NCI-H748 treated with DMSO at 0.1 percent for 48 hours (cell line): Measurements from ENCODE around the gene LDLRAD4.
A peak's percentile ranks its signal among the peaks of the same experiment; 100 is the strongest.

Source experiments
- DNase-seq: peaks from one replicate; lab custom pipeline; 2025; lab: John Stamatoyannopoulos, UW

LDLRAD4 gene

DNA sequence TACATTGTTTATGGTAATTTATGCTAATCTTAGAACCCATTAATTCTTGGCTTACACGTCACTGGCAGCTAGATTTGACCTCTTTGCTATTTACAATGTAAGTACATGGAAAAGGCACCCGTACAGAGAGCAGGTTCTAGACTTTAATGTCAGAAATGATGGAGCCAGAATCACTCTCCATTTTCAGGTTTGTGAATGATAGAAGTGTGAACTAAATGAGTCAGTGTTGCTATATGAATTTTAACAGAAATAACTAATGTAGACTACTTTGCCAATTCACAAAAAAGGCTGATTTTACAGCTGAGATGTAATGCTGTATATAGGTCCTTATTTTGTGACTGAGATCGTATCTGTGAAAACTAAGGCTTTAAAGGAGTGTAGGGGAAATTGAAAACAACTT lies 214.6 kb downstream of the LDLRAD4 start:
- no peak for DNase-seq

DNA sequence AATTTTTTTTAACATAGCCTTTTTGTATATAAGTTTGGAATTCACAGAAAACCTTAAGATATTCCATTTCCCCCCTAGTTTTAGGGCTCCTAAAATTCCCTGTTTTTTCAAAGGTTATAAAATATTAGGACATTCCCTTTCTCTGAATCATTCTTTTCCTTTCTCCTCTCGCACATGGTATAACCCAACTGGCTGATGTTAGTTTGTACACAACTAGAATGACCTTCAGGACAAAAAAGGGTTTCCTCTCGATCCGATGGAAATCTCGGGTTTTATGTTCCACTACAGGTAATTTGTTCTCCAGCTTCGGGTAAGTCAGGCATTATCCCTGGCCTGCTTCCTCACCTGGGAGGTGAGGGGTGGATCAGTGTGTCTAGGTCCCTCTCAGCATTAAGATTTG lies 215.1 kb downstream of the LDLRAD4 start:
- DNase-seq, result no peak

DNA sequence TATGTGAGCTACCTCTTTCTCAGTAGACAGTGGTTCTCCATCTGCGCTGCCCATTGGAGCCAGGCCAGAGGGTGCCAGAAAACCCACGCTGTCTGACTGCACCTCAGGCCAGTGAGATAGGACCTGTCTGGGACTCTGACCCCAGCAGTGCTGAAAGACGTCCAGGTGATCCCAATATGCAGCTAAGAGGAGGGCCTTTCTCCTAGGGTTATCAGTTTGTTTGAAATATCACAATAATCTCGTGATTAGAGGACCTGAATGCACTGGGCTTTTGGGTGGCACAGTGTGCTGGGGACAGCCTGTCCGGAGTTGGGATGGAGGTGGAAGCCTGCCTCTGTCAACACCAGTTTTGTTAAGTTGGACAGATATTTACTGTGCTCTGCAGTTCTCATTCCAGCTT lies 216.3 kb downstream of the LDLRAD4 start:
- no peak for DNase-seq

DNA sequence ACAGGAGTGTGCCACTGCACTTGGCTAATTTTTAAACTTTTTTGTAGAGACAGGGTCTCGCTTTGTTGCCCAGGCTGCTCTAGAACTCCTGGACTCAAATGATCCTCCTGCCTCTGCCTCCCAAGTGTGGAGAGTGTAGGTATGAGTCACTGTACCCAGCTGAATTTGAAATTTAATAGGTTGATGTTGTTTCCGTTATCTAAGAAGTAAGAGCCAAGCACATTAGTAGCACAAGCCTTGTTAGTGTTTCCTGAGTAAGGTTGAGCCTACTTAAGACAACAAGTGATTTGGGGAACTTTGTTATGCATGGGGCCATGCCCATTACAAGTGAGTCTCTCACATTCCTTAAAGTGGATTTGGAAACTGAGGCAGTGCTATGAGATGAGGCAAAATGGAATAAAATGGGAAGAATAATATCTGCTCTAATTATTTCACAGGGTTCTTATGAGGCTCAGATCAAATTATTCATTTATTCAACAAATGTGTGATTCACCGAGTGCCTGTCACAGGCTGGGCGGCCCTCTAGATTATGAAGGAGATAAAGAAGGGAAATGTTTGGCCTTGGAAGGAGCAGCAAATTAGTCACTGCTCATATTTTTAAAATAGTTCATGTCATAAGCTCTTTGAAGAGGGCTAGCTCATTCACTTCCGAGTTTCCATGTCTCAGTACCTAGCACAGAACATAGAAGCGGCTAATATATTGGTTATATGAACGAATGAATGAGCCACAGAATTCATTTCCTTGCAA lies 217.2 kb downstream of the LDLRAD4 start:
- DNase-seq, result no peak

DNA sequence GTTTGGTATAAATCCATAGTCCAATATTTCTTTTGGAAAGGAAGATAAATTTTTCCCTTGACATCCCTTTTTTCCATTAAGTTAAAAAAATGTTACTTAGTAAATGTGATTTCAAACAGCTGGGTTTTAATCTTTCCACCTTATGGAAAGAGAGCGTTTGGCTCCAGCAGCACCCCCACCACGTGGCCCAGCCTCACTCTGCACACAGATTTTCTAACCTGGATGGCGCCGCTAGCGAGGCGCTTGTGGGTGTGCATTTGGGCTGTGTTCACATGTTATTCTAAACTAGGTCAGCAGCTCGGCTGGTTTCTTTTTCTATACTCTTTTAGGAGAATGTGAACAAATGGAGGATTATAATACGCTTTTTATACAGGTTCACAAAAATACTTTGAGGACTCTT lies 218.0 kb downstream of the LDLRAD4 start:
- no peak for DNase-seq

DNA sequence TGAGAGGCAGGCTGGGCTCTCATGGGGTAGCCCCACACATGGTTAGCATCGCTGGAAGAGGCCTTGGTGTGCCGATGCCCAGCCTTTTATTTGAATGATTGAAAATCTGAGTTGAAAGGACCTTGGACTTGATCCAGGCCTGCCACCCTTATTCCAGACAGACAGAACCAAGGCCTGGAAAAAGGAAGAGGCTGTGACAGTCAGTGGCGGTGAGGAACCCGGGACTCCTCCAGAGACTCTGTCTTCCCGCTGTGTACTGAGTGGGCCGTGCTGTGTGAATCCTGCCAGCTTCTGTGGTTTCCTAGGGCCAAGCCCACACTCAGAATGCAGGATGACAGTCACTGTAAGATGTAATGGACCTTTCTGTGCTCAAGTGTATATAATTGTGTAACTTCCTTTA lies 218.5 kb downstream of the LDLRAD4 start:
- DNase-seq, result no peak

DNA sequence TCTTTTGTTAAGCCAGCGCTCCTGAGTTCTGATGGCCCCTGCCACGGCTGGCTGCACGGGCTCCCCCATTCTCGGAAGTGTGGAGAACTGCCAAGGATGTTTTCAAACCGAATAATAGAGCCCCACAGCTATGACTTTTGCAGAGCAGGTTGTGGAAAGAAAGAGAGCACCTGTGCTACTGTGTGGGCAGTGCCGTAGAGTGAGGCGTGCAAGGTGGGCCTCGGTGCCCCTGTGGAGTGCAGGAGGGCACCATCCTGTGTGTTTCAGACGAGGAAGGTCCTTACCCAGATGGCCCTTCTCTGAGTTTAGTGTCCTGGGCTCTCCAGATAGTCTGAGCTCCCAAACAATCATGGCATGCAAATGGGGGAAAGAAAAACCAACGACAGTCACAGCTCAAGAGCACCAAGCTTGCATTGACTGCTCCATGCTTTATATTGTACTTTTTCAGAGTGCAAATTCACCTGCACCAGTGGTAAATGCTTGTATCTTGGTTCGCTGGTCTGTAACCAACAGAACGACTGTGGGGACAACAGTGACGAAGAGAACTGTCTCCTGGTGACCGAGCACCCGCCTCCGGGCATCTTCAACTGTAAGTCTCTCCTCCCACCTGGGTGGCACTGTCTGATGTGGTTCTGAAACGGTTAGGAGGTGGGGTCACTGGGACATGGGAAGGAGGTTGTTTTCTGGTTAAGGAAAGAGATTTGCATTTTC lies 219.4 kb downstream of the LDLRAD4 start:
- DNase-seq, result no peak

DNA sequence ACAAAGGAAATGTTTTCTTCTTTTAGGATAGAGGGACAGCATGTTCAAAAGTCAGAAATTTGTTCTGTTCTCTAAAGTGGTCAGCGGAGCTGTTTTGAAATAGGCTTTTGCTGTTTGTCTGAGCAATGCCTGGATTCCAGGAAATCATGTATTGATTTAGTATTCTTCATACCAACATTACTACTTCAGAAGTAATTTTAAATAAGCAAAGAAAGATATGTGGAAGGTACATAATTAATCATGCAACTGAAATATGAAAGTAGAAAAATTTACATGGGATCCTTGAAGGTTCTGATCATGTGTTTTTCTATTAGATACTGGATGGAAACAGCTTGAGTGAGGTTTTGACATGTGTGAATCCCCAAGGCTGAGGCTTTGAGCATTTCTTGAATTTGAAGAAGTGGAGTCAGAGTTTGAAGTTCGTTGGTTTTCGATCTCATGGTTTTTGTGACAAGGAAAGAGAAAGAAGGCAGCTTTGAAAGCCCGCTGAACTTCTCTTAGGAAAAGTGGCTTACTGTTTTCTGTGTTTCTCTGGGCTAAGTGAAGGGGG lies 220.0 kb downstream of the LDLRAD4 start:
- no peak for DNase-seq

DNA sequence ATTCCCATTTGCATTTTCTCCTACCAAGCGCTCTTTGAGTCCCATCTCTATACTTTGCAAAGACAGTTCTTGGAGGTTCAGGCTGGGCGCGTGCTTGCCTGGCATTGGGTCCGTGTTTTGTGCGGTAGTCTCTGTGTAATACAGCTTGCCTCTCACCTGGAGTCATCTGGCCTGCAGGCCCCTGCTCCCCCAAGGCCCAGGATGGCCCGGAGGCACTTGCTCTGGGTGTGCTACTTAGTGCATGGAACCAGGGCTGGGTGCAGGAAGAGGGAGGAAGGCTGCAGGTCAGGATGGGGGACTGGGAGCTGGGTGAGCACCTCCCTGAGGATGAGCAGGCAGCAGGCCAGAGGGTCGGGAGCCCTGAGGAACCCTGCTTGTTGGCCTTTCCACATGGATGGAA lies 220.9 kb downstream of the LDLRAD4 start:
- DNase-seq, result no peak

DNA sequence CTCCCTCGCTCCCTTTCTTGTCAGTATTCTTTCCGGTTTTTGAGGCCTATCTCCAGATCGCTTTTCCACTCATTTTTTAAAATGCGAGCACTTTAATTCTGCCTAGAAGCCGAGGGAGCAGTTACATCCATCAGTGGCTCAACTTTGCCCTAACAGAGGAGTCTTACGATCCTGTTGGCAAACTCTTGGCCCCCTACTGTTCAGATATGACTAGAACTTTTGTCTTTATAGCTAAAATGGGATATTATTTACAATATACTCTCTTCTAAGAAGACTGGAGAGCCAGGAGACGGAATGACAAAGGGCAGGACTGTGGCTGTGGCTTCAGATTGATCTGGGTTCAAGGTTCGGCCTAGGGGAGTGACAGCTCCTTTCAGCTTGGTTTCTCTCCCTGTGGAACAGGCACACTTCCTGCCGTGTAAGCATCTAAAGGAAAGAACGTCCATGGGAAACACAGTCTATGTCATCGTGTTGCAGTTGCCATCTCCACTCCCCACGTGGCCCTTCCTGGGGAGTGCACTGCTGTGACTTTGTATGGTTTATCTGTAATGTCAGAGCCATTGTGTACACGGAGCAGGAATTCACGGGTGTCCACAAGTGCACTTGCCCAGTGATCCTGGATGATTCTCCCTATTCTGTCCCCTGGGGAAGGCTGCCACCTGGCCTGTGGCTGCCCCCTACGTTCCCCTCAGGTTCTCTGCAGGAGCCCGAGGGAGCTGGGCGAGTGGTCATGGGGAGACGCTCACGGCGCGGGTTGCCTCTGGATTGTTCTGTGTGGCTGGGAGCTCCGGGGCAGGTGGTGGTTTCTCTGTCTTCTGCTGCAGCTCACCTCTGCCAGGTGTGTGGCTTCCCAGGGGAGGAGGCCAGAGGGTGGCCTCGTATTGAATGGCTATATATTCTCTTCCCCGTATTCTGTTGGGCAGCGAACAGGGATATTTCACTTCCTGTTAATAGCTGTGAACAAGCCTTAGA lies 222.0 kb downstream of the LDLRAD4 start:
- DNase-seq, result no peak

DNA sequence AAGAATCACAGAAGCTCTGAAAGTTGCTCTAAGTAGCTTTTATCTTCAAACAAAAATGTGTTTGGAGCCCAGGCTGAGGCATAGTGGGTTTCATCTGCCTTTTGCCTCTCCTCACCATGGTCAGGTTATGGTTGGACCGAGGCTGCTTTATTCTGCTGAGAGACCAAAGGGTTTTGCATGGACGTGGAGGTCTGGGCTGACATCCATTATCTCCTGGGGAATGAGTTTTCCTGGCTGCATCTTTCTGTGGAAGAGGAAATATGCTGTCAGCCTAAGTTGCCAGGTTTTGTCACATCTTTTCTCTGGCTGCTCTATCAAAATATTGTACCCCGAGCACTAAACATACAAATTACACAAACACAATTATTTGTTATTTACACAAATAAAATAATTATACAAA lies 223.2 kb downstream of the LDLRAD4 start:
- no peak for DNase-seq

DNA sequence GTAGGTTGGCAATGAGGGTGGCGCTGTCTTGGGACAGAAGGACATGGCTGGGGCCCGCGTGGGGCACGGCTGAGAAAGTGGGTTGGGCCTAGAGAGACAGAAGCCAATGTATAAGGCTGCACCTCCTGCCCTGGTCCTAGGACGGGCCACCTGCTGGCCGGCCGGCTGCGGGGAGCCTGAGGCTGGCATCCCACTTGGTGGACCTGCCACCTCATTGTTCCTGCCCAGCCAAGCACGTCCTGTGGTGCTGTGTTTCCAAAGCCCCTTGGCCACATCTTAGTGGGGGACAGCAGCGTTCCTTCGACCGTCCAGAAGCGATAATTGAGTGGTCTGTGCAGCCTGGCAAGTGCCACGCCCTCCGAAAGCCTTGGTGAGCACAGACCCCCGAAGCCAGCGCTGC lies 223.9 kb downstream of the LDLRAD4 start:
- no peak for DNase-seq

DNA sequence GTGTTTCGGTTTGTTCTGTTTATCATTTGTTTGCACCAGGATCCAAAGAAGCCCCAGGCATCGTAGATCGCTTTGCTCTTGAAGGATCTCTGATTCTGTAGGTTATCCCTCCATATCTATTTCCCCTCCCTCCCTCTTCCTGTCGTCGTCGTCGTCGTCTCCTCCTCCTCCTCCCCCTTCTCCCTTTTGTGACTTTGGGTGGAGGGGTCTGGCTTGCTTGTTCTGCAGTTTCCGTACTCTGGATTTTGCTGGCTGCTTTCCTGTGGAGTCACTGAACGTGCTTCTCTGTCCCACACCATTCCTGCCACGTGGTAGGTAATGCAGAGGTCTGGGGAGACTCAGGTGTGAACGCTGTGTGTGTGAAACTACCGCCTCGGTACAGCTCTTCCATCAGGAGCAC lies 225.0 kb downstream of the LDLRAD4 start:
- DNase-seq, result no peak

DNA sequence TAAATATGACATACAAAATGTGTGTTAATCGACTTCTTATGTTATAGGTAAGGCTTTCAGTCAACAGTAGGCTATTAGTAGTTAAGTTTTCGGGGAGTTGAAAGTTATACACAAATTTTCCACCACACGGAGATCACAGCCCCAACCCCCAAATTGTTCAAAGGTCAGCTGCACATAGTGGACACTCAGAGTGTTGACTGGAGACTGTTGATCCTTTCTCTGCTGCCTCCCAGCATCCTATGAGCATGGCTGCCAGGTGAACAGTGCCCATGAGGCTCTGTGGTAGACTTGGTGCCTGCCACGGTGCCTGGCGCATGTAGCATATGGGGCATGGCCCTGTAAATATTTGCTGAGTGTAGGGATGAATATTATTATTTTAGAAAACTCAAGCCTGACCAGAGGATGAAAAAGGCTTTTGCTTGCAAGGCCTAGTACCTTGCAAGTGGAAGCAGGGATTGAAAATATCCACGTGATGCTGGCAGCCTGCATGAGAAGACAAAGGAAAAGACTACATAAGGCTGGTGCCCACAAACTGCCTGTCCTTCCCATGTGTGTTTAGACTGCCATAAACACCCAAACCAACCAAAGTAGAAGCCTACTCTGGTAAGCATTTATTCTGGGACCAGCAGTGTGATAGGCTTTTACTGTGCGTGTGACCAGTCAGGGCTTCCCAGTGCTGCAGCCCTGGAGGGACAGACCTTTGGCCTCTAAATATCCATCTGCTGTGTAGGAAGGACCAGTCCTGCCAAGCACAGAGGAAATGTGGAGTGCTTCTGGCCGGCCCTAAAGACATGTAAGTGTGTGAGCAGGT lies 226.1 kb downstream of the LDLRAD4 start:
- DNase-seq, result no peak

DNA sequence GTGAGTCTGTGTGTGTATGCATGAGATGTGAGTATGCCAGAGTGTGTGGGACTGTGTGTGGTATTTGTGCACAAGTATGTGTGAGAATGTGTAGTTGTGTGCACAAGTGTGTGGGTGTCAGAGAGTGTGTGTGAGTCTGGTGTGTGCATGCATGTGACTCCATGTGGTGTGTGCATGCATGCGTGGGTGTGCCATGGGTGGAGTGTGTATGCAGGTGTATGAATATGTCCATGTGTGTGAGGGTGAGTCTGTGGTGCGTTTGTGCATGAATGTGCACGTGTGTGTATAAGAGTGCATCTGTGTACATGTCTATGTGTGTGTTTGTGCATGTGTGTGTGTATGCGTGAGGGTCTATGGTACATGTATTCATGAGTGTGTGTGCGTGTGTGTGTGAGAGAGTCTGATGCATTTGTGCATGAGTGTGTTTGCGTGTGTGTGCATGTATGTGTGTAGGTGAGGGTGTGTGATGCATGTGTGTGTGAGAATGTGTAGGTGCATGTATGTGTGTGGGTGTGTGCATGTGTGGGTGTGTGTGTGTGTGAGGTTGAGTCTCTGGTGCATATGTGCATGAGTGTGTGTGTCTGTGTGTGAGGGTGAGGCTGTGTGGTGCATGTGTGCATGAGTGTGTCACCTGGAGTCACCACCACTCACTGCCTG lies 226.8 kb downstream of the LDLRAD4 start:
- DNase-seq, result no peak

DNA sequence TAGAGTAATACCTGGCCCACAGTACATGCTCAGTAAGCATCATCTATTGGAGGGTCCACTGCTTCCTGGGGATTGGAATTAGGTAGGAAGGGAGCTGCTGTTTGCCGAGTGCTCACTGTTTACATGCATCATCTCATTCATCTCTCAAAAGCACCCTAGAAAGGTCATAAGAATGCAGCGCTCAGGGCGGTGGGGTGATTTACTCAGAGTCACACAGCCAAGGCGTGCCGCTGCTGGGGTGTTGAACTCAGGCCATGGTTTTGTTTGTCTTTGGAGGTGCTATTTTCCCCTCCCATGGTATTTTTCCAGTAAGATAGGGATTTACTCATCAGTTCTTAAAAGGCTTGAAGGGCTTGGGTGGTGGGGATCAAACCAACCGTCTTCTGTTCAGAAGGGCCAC lies 227.5 kb downstream of the LDLRAD4 start:
- no peak for DNase-seq

DNA sequence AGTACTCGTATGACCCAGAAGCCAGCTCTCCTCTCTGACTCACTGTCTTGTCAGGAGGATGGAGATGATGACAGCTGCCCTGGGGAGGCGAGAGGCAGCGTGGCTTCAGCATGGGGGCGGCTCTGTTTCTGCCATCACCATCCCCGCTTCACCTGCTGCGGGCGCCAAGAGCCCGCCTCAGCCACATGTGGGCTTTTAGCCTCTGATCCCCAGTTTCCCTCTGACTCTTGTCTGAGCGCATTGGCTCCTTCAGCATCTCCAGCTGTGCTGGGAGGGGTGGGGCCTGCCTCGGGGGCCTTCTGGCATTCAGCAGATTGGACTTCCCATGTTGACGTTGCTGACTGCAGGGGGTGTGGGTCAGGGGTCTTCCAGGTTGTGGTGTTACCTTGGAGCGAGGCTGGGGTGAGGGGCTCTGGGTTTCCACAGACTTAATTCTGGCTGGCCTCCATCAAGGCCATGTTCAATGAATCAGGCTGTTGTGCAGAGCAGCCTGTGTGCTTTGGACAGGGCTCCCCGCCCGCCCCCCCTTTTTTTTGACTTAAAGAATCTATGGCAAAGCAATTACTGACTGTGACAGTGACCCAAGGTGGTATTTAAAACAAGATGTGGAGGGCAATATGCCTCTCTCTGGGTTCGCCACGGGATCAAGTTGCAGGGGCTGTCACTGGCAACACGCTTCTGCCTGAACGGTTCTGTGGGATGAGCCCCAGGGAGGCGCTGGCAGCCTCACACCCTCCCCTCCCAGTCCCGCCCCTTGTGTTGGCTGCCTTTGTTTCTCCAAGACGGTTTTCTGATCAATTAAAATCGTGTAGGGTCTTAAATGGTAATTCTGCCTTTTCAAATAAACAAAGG lies 228.3 kb downstream of the LDLRAD4 start:
- peak; percentile 59 for DNase-seq

DNA sequence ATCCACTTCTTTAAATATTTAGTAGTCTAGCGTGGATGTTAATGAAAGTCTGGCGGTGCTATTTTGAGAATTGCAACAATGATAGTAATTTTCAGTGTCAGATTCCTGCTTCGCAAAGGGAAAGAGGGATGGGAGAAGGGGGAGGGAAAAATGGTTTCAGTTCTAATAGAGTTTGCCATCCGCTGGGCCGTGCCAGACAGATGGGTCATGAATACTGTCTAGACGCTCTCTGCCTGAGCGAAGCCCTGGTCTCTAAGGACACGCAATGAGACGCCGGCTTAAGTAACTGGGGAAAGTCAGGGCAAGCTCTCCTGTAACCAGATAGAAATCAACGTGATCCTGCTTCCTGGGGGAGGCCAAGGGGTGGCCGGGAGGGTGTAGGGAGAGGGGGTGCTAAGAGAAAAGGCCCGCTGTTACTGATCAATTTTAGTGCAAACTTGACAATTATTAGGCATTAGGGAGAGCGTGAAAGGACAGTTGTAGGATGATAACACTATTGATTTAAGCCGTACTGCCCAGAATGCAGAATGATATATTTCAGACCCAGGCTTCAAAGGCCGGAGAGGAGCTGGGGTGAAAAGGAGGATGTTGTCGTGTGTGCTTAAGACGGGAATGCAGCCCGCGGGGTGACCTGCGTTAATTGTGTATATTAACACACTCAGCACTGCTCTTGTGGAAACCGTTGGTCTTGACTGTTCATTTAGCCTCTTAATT lies 229.2 kb downstream of the LDLRAD4 start:
- peak; percentile 91 for DNase-seq

DNA sequence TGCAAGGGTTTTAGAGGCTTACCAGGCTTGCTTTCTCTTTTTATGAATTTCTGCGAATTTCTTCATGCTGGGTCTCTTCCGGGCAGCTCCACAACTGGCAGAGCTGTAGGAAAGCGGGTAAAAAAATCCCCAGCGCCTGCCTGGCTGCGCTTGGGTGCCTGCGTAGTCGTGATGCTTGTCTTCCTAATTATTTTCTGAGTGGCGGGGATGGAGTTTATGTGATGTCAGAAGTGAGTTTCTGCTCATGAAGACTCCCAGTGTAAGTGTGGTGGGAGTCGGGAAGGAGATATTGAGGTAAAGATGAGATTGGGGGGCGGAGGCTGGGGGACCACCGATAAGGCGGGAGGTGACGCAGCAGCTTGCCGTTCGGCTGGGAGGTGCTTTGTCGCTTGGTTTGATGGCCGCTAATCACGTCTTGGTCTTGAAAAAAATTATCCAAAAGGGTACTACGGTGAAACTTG lies 229.8 kb downstream of the LDLRAD4 start:
- no peak for DNase-seq
